Endometrial microvascular endothelial cells (primary cell): ENCODE measurements around the gene TBCCD1. TPM values are rescaled to one million over a fixed set of nuclear protein-coding genes. Genes with fewer than 3 reads are reported as not detected.
"Not testable (repeated sequence)": the region's sequence is repeated elsewhere in the genome, so short reads cannot be mapped to it uniquely, and the experiment has no call there.

Experiments used
- in situ Hi-C: cut with HindIII; loops from 2 replicates; pipeline ENCODE4 v1.10.0; 2017; ENCODE audit warnings: low sequenced_read_pairs, low pct_unique_long_range_greater_than_20kb; ENCODE audit errors: inconsistent ontology term
- total RNA-seq: library from RNA; depleted of rRNA; stranded (reverse); fragments of >200 nt; gene quantifications from one replicate; pipeline ENCODE4 v1.2.3, GENCODE V29; 2015; ENCODE audit errors: inconsistent ontology term

TBCCD1 gene
- total RNA-seq, 1 donor from 2014 or later, result 21.6 TPM

DNA sequence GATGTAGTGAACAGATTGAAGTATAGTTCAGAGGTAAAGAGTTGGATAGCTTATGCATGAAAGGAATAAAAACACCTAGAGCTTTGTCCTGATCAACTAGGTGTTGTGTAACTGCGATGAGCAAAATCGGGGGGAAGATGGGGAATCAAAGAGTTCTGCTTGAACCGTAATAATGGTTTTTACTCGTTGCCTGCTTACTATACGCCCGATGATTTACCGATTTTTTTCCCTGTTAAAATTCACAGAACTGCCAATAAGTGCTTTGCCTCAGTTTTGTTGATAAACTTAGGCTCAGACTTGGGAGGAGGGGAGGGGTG lies 2.6 kb upstream of the TBCCD1 start:
- in situ Hi-C loops, result no loop called here

DNA sequence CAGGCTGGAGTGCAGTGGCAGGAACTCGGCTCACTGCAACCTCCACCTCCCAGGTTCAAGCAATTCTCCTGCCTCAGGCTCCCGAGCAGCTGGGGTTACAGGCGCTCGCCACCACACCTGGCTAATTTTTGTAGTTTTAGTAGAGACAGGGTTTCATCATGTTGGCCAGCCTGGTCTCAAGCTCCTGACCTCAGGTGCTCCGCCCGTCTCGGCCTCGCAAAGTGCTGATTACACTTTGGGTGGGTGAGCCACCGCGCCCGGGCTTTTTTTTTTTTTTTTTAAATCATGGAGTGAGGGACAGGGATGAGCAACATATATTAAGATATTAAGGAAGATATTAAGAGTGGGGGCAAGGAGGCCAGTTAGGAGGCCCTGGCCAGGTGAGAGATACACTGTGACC lies 2.2 kb upstream of the TBCCD1 start:
- in situ Hi-C loops, result not testable (repeated sequence)

DNA sequence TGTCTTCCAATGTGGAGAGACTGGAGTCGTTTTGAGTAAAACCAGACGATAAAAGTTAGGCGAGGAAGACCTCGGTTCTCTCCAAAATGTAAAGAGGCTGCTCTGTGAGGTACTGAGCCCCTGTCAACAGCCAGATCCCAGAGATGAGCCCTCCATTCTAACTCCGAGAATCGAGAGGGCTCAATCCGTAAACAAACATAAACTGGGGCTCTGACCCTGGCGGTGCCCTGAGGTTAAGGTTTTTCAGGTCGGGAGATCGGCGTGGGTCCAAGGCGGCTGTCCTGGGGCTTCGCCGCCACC lies 417 bp downstream of the TBCCD1 start:
- in situ Hi-C loops, result no loop called here

DNA sequence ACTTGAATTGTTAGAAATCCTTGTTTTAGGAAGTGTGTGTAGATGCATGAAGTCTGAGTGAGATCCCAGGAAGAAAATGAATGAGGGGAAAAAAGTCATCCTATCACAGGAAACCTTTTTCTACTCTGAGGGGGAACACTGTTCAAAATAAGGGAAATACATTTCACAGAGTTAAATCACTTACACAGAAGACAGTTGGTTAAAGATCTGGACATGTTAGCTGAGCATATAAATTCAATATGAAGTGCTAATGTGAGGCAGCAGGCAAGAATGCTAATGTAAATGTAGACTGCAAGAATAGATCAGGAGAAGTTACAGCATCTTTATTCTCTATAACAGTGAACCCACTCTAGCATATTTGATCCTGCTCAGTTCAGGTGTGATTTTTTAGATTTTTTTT lies 2.6 kb downstream of the TBCCD1 start:
- in situ Hi-C loops, result no loop called here

DNA sequence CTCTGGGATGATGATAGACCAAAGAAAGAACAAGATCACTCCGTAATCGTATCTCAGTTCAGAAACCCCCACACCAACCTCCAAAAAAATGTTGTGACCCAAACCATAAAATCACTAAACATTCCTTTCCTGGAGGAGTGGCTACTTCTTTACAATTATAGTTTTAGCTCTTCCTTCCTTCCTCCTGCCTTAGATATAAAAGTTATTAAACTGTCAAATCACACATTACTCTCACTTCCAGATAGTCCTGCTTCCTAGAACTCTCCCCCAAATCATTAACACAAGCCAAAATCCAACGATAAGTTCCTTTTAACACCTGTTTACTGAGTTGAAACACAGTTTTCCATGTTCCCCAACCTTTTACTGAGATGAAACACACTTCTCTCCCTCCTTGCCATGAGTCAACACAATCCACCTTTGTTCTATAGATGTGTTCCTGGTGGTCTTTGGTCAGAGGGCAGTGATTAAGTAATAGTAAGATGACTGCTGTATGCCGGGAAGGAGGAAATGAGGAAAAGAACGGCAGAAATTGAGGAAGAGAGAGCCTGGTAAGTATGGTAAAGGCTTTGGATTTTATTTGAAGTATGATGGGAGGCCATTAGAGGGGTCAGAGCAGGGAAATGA lies 14.6 kb downstream of the TBCCD1 start:
- in situ Hi-C loops, result no loop called here

DNA sequence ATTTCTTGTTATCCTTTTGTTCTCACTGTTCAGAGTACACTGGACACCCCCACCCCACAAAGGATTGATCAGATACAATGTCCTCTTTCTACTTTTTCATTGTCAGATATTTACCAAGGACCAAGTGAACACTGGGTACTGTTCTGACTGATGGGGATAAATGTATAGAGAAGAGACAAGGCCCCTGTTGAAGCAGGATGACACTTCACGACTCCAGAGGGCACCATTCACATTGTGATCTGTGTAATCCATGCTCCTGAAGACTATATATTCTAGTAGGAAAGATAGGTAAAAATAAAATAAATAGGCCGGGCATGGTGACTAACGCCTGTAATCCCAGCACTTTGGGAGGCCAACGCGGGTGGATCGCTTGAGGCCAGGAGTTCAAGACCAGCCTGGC lies 15.8 kb downstream of the TBCCD1 start:
- in situ Hi-C loops, result no loop called here

DNA sequence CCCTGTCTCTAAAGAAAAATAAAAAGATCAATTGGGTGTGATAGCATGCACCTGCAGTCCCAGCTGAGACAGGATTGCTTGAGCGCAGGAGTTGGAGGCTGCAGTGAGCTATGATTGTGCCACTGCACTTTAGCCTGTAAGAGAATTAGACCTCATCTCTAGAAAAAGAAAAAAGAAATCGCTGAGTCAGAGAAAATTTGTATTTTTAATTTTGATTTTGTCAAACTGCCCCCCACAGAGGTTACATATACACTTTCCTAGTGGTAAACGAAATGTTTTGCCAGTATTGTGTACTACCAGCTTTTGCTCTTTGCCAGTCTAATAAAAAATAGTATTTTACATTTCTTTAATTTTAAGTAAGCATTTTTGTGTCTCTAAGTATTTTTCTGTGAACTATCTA lies 17.6 kb downstream of the TBCCD1 start:
- in situ Hi-C loops, result no loop called here

DNA sequence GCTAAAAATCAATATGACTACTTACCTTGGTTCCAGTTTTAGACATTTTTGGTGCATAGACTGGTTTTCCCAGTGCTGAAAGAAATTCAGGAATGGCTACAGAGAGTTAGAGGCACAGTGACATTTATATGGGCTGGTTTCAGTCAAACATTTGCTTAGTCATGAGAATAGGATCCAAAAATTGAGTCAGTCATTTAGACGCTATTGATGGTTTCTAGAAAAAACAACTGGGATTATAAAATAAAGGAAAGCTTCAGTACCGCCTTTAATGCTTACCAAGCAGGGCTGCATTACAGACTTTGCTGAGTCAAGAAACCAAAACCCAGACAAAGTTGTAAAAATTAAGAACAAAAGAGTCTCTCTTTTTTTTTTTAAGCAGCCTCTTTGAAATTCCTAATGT lies 22.9 kb downstream of the TBCCD1 start, which contains the start of gene CRYGS:
TSS of gene CRYGS (minus strand) at position 100 of the 400 bp plus-strand sequence. CDS start at position 46, 54 bp downstream.
- in situ Hi-C loops, result no loop called here

DNA sequence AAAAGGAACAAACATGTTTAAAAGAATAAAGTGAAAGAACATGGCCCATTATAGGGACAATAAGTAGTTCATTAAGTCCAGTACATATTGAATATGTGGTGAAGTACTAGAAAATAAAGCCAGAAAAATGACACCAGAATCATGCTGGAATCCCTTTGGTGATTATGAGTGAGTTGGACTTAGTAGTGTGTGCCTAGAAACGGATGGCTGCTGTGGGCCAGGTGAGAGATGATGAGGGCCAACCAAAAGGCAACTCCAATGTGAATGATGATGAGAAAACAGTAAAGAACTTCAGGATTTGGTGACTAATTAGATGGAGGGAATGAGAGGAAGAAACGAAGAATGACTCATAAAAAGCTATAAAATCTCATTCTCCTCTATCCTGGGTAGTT lies 26.3 kb downstream of the TBCCD1 start:
- in situ Hi-C loops, result no loop called here

DNA sequence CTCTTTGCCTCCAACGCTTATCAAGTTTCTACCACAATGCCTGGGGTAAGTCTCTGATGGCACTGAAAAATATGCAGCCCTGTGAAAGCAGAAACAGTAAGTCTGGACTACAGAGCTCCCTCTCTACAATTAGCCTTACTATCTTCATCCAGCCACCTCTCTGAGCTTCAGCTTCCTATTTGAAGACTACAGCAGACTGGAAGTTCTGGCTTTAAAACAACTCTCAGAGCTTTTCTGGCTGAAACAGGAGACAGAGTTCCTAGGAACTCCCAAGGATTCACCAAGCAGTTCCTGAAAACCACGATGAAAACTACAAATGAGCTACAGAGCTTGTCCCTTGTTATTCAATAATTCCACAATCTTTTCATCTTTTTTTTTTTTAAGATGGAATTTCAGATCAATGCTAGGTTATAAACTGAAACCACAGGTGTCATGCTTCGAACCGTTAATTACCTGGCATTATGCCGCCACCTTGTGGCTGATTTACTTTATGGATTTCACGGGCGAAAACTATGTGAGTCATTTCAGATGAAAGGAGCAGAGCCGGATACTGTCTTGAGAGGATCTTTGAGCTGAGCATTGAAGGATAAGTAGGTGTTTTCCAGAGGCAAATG lies 26.8 kb downstream of the TBCCD1 start:
- in situ Hi-C loops, result no loop called here

DNA sequence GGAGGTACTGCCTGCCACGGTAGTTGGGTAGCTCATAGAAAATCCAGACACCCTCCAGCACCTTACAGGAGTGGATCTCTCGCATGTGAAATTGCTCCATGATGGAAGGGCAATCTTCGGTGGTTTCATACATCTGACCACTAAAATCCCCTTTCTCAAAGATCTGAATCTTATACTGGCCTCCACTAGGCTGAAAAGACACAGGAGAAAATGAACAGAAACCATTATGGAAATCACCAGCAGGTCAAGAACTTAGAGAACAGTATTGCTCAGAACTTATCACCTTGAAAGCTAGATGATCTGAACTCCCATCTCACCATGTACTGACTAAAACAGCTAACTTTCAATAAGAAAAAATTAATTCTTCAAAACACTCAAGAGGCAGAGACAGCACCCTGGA lies 28.4 kb downstream of the TBCCD1 start:
- in situ Hi-C loops, result no loop called here

DNA sequence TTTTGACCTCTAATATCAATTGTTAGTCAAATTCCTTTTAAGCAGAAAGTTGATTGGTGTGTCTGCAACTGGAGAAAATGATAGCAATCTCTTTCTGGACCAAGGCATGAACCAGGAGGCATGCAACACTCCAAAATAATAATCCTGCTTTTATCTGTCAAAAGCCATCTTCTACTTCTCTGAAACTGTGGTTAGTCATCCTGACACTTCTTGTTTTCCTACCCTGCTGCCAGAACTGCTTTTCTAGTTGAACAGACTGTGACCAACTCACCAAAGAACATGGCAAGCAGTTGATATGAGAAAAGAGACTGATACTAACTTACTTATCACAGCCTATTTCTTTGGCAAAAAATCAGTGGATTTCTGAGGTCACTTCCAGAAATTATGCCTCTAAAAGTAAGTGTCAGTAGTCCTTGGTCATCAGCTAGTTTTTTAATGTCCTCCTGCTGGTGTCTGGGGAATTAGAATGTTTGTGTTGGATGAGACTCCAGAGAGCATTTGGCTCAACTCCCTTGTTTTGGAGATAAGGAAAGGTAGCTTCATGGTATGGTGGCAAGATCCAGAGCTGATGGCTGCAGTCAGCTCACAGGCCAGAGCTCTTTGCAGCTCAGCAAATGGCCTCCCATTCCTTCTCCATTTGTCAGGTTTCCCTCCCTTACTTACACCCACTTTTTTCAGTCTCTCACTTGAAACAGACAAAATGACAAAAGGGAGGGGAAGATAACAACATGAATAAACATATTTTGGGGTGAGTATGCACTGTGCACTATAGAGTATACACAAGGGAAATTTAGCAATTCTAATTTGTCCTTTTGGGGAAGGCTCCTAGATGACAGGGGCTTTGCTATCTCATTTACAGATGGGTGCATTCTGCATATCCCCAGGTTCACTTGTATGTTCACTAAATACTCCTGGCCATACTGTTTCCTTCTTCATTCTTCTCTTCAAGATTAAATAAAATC lies 30.0 kb downstream of the TBCCD1 start:
- in situ Hi-C loops, result no loop called here

DNA sequence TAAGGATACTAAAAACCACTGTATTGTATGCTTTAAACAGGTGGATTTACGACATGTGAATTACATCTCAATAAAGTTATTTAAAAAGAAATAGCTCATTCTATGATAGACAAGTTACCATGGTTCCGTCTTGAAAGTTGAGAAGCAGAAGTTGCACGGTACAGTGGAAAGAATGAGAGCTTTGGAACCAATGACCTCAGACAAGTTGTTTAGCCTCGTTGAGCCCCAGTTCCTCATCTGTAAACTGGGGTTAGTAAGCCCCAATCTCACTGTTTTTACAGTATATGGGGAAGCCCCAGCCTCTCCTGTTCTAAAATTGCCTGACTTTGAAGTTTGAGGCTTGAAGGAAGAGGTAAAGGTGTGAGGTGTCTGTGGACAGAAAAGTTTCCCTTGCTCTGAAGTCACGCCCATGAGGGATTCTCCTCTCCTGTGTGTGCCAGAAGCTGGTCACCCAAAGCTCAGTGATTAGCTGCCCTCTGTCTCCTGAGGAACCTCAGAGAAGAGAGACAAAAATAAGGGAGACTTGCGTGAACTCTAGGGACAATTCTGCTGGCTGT lies 32.9 kb downstream of the TBCCD1 start:
- in situ Hi-C loops, result no loop called here

DNA sequence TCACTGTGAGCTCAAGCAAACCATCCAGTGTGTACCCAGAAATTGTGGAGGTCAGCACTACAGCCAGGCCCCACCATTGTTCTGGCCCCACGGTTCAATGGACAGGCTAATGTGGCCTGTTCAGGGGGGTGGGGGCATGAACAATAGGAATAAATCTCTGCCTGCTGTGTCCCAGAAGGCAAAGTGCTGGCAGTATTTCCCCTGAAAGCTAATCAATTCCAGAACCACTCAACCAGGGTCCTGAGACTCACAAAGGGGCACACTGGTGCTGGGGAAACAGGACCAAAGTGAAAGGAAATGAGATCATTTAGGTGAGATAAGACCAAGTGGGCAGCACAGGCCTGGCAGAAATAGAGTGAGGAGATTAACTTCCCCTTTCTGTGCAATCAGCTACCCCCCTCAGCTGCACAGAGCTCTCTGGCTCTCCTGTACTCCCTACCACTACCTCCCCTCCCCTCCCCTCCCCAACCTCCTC lies 34.5 kb downstream of the TBCCD1 start:
- in situ Hi-C loops, result no loop called here

DNA sequence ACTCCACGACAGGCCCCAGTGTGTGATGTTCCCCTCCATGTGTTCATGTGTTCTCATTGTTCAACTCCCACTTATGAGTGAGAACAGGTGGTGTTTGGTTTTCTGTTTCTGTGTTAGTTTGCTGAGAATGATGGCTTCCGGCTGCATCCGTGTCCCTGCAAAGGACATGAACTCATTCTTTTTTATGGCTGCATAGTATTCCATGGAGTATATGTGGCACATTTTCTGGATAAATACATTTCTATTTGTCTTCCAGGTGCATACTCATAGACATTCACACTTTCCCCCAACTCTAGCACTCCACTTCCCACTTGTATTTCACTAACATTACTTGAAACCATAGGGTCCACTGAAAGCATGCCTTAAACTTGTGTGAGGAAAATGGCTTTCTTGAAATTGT lies 35.4 kb downstream of the TBCCD1 start:
- in situ Hi-C loops, result not testable (repeated sequence)

DNA sequence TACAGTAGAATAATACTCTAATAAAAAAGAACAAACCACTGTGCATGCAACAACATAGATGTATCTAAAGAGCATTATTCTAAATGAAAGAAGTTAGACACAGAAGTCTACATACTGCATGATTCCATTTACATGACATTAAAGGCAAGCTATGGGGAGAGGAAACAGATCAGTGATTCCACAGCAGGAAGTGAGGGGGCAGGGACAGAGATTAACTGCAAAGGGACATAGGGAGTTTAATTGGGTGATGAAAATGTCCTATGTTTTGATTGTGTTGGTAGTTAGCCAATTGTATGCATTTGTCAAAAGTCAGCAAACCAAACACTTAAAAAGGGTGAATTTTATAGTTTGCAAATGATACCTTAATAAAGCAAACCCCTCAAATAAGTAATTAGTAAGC lies 36.7 kb downstream of the TBCCD1 start:
- in situ Hi-C loops, result no loop called here

DNA sequence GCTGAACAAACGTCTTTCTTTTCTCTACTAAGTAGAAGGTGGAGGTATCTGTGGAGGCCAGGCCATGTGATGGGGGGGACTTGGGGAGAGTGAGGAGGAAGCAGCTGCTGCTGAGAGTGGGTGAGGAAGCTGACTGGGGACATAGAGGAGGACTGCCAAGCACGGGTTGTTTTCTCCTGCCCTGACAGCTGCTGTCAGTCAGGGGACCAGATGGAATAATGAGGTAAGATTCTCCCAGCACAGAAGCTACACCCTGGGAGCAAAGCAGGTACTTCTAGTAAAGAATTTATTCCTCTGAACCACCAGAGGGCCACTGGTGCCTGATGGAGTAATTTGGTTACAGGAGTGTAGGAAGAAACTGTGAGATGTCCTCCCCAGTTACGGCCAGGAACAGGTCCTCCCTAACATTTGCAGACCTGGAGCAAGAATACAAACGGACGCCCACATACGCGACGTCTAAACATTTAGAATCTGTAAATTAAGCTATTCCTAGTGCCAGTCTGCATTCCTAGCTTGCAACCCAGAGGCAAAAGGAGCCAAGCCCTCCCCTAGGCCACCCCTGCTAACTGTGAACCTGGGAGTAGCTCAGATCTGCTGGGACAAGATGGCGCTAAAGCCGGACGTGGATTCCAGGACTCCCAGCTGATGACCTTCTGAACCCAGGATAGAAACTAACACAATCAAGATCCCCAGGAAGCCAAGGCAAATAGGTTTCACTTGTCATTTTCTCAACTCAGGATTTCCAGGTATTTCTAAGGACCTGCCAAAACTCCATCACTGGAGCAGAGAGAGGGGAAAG lies 37.7 kb downstream of the TBCCD1 start:
- in situ Hi-C loops, result no loop called here

DNA sequence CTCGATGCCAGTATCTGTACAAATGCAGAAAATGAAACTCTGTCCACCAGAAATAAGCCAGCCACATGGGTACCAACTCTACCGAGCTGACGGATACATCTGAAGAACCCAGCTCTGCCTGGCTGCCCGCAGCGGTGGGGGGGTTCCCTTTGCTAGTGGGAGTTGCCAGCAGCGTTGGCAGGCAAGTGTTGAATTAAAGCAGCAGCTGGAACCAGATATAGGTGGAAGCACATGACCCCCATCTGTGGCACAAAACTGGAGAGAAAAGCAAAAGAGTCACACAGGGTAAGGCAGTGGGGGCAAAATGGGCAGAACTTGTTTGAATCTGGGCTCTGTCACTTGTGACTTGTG lies 40.9 kb downstream of the TBCCD1 start:
- in situ Hi-C loops, result no loop called here
